ENCODE data around the gene KRTAP3-1.

Gene KRTAP3-1

GRCh38 chr17:40974366-40974765 lies 34.6 kb downstream of the KRTAP3-1 start:
- DNase-seq, result no peak

- DNase-seq, result no peak
These were observed 41.3 kb downstream of the KRTAP3-1 start for GRCh38 chr17:40967582-40967981.

GRCh38 chr17:40966848-40967247 lies 42.1 kb downstream of the KRTAP3-1 start, which contains the start of gene KRT39:
KRT39 (minus strand) TSS chr17:40966948; CDS start chr17:40966856, 92 bp downstream.
- DNase-seq, result no peak

- DNase-seq, result no peak
These were observed 45.1 kb downstream of the KRTAP3-1 start for GRCh38 chr17:40963838-40964237.

- no peak for DNase-seq
These were observed 46.8 kb downstream of the KRTAP3-1 start for GRCh38 chr17:40962059-40962561.

- no peak for DNase-seq
These were observed 47.3 kb downstream of the KRTAP3-1 start for GRCh38 chr17:40961591-40961990.

- DNase-seq, result no peak
These were observed 48.8 kb downstream of the KRTAP3-1 start for GRCh38 chr17:40960144-40960543.
